Stimulated activated effector memory CD8-positive, alpha-beta T cell treated with anti-CD3 and anti-CD28 coated beads, Interleukin-12 subunit alpha, Interleukin-12 subunit beta, amount 100 ng/mL, for 72 hours (primary cell): Measurements from ENCODE around the gene BAIAP3.
"Not testable (repeated sequence)": the region's sequence is repeated elsewhere in the genome, so short reads cannot be mapped to it uniquely, and the experiment has no call there.

Source experiments
- ATAC-seq: fragments of 150-1000 bp; cut with Tn5 transposase; 2 replicates; pipeline ENCODE4 v1.10.0; 2021
- DNase-seq, 2 donors: peaks; one replicate each; pipeline ENCODE4 v3.0.0; 2021 to 2022; ENCODE audit warnings: low spot score in 2 of 2
- H3K27ac Mint-ChIP-seq: one replicate; pipeline ENCODE4 v1.8.0; 2022; ENCODE audit warnings: mild to moderate bottlenecking, mixed read lengths
- H3K36me3 Mint-ChIP-seq: one replicate; pipeline ENCODE4 v1.8.0; 2022; ENCODE audit warnings: mild to moderate bottlenecking, mixed read lengths
- H3K4me1 Mint-ChIP-seq: one replicate; pipeline ENCODE4 v1.8.0; 2022; ENCODE audit warnings: mixed read lengths
- H3K4me3 Mint-ChIP-seq: one replicate; pipeline ENCODE4 v1.8.0; 2022; ENCODE audit warnings: mild to moderate bottlenecking, mixed read lengths
- H3K9me3 Mint-ChIP-seq: one replicate; pipeline ENCODE4 v1.8.0; 2022; ENCODE audit warnings: mixed read lengths

BAIAP3 gene

GRCh38 chr16:1293921-1294656 lies 39.4 kb upstream of the BAIAP3 start:
- Mint-ChIP-seq H3K36me3 (no peaks in the 10 kb centered on the region), H3K4me3 (no peak overlapping the region), H3K9me3 (no peaks in the 10 kb centered on the region), H3K4me1 (peaks cover 7% of the 10 kb centered on the region), H3K27ac (no peak overlapping the region)
- ATAC-seq (no peak), DNase-seq (no peak)

DNA sequence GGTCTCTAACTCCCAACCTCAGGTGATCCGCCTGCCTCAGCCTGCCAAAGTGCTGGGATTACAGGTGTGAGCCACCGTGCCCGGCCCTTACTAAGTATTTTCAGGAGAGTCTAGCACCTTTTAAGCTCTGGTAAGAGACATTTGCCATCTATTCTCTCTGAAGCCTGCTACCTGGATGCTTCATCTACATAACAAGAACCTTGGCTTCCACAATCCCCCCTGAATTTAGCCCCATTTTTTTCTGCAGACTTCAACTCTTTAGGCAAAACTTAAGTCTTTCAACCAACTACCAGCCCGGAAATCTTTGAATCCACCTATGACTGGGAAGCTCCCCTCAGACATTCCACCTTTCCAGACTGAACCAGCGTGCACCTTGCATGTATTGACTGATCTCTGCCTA lies 38.0 kb upstream of the BAIAP3 start:
- Mint-ChIP-seq H3K9me3 (no peaks in the 10 kb centered on the region), H3K4me1 (peaks cover 7% of the 10 kb centered on the region)

DNA sequence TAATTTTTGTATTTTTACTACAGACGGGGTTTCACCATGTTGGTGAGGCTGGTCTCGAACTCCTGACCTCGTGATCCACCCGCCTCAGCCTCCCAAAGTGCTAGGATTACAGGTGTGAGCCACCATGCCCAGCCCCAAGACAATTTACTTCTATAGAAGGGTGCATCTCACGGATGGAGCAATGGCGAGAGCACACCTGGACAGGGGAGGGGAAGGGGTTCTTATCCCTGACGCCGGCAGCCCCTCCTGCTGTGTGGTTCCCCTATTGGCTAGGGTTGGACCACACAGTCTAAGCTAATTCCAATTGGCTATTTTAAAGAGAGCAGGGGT lies 36.8 kb upstream of the BAIAP3 start:
- not testable (repeated sequence) for H3K9me3 Mint-ChIP-seq, H3K27ac Mint-ChIP-seq, DNase-seq, ATAC-seq, H3K4me3 Mint-ChIP-seq, H3K36me3 Mint-ChIP-seq
- peaks cover 11% of the 10 kb centered on the region for H3K4me1 Mint-ChIP-seq

More for the DNA sequence above, 38.0 kb upstream of the BAIAP3 start:
- ATAC-seq (no peak), DNase-seq (no peak)
- no peaks in the 10 kb centered on the region for H3K36me3 Mint-ChIP-seq
- no peak overlapping the region for H3K27ac Mint-ChIP-seq
- no peak overlapping the region for H3K4me3 Mint-ChIP-seq

DNA sequence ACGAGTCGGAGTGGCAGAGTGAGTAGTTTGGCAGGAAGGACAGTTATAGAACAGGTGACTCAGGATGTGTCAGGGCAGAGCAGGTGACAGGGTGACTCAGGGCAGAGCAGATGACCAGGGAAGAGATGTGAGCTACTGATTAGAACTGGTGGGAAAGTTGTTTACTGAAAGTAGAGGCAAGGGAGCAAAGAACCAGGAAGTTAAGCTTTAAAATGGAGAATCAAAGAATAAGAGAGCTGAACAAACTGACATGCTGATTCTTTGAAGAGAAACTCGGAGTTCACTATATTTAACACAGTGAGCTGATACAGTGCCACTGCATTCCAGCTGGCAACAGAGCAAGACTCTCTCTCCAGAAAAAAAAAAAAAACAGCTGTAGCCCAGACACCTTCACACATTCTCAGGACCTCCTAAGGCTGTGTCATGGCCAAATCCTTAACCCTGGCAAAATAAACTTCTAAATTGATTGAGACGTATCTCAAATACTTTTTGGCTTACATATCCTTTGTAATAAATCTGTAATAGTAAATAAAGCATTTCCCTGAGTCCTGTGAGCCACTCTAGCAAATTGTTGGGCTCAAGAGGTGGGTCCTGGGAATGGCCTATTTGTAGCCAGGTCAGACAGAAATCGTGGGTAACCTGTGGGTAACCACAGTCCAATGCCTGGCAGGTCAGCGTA lies 36.3 kb upstream of the BAIAP3 start:
- DNase-seq = no peak

GRCh38 chr16:1298406-1298805 lies 35.0 kb upstream of the BAIAP3 start:
- no peak overlapping the region for H3K27ac Mint-ChIP-seq
- peaks cover 15% of the 10 kb centered on the region for H3K4me1 Mint-ChIP-seq
- no peak overlapping the region for H3K4me3 Mint-ChIP-seq
- no peak for ATAC-seq
- DNase-seq = no peak
- H3K9me3 Mint-ChIP-seq = no peaks in the 10 kb centered on the region
- H3K36me3 Mint-ChIP-seq = peaks cover 5% of the 10 kb centered on the region

More for the DNA sequence above, 36.3 kb upstream of the BAIAP3 start:
- no peak overlapping the region for H3K27ac Mint-ChIP-seq
- H3K9me3 Mint-ChIP-seq = no peaks in the 10 kb centered on the region
- peaks cover 15% of the 10 kb centered on the region for H3K4me1 Mint-ChIP-seq
- H3K36me3 Mint-ChIP-seq = peaks cover 3% of the 10 kb centered on the region
- peak; percentile 89 for ATAC-seq
- H3K4me3 Mint-ChIP-seq = no peak overlapping the region

- peaks cover 22% of the 10 kb centered on the region for H3K4me1 Mint-ChIP-seq
Observed at GRCh38 chr16:1299012-1299867, 34.2 kb upstream of the BAIAP3 start.

GRCh38 chr16:1299868-1300203 lies 33.6 kb upstream of the BAIAP3 start:
- no peak overlapping the region for H3K27ac Mint-ChIP-seq
- peaks cover 5% of the 10 kb centered on the region for H3K36me3 Mint-ChIP-seq
- peaks cover 25% of the 10 kb centered on the region for H3K4me1 Mint-ChIP-seq
- DNase-seq (no peak), ATAC-seq (no peak)
- no peaks in the 10 kb centered on the region for H3K9me3 Mint-ChIP-seq
- H3K4me3 Mint-ChIP-seq = no peak overlapping the region

More at GRCh38 chr16:1299012-1299867, 34.2 kb upstream of the BAIAP3 start:
- no peak overlapping the region for H3K27ac Mint-ChIP-seq
- ATAC-seq (no peak), DNase-seq (no peak)
- H3K36me3 Mint-ChIP-seq = peaks cover 5% of the 10 kb centered on the region
- no peaks in the 10 kb centered on the region for H3K9me3 Mint-ChIP-seq
- H3K4me3 Mint-ChIP-seq = no peak overlapping the region

- DNase-seq = peak; percentile 81 to 90
- peaks cover 5% of the 10 kb centered on the region for H3K36me3 Mint-ChIP-seq
- no peak overlapping the region for H3K27ac Mint-ChIP-seq
- peak overlapping the region; percentile 49 for H3K4me3 Mint-ChIP-seq
- ATAC-seq = peak; percentile 79
- H3K4me1 Mint-ChIP-seq = peaks cover 25% of the 10 kb centered on the region
- H3K9me3 Mint-ChIP-seq = no peaks in the 10 kb centered on the region
Observed at GRCh38 chr16:1300664-1301476, 32.6 kb upstream of the BAIAP3 start.

DNA sequence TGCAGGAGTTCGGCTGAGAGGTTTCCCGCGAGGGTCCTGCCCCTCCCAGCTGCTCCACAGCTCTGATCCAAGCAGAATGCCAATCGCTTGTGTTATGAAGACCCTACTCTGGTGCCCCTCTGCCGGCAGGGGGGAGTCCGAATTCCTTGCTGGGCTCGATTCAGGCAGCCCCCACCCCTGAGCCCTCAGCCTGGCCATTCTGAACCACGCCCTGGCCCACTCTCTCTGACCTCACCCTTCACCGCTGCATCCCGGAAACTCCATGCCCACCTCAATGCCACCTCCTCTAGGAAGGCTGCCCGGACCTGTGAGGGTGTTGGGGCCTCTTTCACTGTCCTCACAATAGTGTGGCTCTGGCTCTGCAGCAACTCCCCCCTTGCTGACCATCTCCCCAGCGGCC lies 31.9 kb upstream of the BAIAP3 start:
- DNase-seq (no peak), ATAC-seq (no peak)
- H3K4me1 Mint-ChIP-seq = peaks cover 32% of the 10 kb centered on the region
- H3K36me3 Mint-ChIP-seq = peaks cover 9% of the 10 kb centered on the region
- no peaks in the 10 kb centered on the region for H3K9me3 Mint-ChIP-seq
- peak overlapping the region; percentile 49 for H3K4me3 Mint-ChIP-seq
- peak overlapping the region; percentile 56 for H3K27ac Mint-ChIP-seq

DNA sequence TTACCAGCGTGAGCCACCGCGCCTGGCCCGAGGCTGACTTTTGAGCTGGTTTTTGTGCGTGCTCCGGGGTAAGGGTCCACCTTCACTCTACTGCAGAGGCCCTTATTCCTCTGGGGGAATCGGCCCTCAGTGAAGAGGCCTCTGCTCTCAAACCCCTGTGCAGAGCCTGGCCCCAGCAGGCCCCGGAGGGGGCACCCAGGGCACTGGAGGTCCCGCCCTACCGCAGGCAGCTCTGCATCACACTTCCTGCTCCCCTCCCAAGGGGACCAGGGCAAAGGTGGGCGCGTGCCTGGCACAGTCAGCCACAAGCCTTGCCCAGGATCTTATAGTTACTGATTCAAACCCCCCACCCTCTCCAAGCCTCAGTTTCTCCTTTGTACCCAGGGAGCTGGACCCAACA lies 27.6 kb upstream of the BAIAP3 start:
- DNase-seq = no peak
- ATAC-seq = no peak
- Mint-ChIP-seq H3K36me3 (peaks cover 38% of the 10 kb centered on the region), H3K4me3 (no peak overlapping the region), H3K27ac (peak overlapping the region; percentile 100), H3K4me1 (peaks cover 35% of the 10 kb centered on the region), H3K9me3 (no peaks in the 10 kb centered on the region)

DNA sequence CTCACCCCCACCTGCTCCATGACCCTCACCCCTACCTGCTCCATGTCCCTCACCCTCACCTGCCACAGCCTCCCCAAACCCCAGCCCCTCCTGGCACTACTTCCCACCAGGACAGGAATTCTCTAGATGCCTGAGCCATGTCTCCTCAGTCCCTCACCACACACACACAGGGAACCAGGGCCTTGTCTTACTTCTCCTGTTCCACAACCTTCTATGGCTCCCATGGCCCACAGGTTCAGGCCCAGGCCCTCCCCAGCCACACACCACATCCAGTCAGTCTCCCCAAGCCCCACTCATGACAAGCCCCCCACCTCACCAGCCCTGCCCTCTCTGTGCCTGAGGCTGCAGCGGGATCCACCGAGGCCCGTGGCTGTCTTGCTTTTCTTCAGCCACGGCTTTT lies 27.1 kb upstream of the BAIAP3 start:
- H3K36me3 Mint-ChIP-seq = peaks cover 43% of the 10 kb centered on the region
- no peak for ATAC-seq
- no peak overlapping the region for H3K4me3 Mint-ChIP-seq
- H3K9me3 Mint-ChIP-seq = no peaks in the 10 kb centered on the region
- peaks cover 39% of the 10 kb centered on the region for H3K4me1 Mint-ChIP-seq
- DNase-seq = no peak
- H3K27ac Mint-ChIP-seq = peak overlapping the region; percentile 100

- ATAC-seq (peak; percentile 48), DNase-seq (no peak)
- Mint-ChIP-seq H3K27ac (peak overlapping the region; percentile 100), H3K36me3 (peaks cover 57% of the 10 kb centered on the region), H3K4me1 (peaks cover 46% of the 10 kb centered on the region), H3K4me3 (peak overlapping the region; percentile 76), H3K9me3 (no peaks in the 10 kb centered on the region)
Observed at GRCh38 chr16:1308036-1308976, 25.1 kb upstream of the BAIAP3 start.

- peak within 1 kb of the TSS; percentile 94 for H3K4me3 Mint-ChIP-seq
- DNase-seq (peak; percentile 100), ATAC-seq (peak; percentile 86)
- peaks cover 40% of the 10 kb centered on the region for H3K4me1 Mint-ChIP-seq
- no peaks in the 10 kb centered on the region for H3K9me3 Mint-ChIP-seq
- H3K36me3 Mint-ChIP-seq = peaks cover 67% of the 10 kb centered on the region
- H3K27ac Mint-ChIP-seq = peak within 1 kb of the TSS; percentile 100
Observed at GRCh38 chr16:1308977-1309885, 24.2 kb upstream of the BAIAP3 start, which contains the start of gene UBE2I. TSS of gene UBE2I (plus strand) at chr16:1309636. CDS start at chr16:1314031, 4,395 bp downstream.
